Measurements from ENCODE around the gene MAPK8IP2.
"Not testable (repeated sequence)": the region's sequence is repeated elsewhere in the genome, so short reads cannot be mapped to it uniquely, and the experiment has no call there.

MAPK8IP2 gene

DNA sequence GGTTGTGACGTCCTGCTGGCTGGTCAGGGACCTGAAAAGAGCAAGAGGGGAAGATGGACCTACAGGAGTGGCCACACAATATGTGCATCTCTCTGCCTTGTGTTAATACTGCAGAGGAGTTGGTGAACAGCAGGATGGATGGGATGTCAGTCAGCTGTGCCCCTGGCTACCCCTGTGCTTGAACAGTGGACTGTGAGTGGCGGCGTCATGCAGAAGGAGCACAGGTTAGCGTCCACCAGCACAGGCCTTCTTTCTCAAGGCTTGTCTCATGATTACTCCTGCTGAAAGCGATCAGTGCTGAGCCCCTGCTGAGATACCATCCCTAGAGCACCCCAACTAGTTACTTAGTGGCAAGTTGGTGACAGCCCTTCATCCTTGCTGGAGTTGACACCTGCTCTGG is 14.2 kb upstream of the MAPK8IP2 start:
- no peak overlapping the region for H3K4me3 ChIP-seq (ENCODE audit: low read depth, low read length)
- no peak for DNase-seq (ENCODE audit: low read depth)

DNA sequence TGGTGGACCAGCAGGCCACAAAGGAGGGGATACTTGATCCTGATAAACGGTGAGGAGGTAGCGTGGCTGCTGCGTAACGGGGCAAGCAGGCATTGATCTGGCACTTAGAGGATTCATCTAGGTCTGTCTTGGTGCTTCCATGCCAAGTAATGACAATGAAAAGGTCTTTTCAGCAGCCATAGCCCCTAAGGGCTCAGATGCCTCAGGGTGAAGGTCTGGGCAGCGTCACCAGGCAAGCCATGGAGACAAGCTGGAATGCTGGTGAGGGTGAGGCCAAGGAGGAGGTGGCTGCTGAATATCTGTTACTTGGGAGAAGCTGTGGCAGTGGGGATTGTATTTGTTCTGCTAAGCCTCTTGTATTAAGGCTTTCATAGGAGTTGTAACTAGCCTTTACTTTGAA is 13.2 kb upstream of the MAPK8IP2 start:
- no peak for DNase-seq (ENCODE audit: low read depth)

DNA sequence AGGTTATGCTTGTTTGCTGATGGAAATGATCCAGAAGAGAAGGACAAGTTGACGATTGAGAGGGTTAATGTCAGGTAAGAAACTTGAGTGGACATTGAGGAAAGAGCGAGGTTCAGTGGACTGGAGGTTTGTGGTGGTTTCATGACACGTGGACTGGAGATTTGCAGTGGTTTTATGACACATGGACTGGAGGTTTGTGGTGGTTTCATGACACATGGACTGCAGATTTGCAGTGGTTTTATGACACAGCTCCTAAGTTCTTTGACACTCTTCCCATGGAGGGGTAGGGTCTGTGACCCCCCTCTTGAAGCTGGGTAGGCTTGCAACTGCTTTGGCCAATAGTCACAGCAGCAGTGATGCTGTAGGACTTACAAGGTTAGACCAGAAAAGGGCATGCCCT is 5.4 kb upstream of the MAPK8IP2 start:
- no peak for DNase-seq (ENCODE audit: low read depth)
- no peak overlapping the region for H3K4me3 ChIP-seq (ENCODE audit: low read depth, low read length)

More for the DNA sequence above, 13.2 kb upstream of the MAPK8IP2 start:
- no peak overlapping the region for H3K4me3 ChIP-seq (ENCODE audit: low read depth, low read length)

DNA sequence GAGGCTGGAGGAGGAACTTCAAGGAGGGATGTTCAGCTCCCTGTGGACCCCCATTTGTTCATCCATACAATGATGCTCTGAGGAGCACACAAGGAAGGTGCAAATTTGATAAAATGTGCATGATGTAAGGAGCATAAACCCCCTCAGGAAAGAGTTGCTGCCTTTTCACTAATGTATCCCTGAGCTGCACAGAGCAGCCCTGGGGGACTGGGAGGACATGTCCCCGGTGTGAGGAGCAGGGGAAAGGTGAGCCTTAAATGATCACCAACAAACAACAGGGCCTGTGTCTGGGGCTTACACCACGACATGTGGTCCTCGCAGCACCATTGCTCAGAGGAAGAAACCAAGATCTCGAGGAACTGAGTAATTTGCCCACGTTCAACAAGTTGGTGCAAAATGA is 3.5 kb upstream of the MAPK8IP2 start:
- H3K4me3 ChIP-seq (ENCODE audit: low read depth, low read length), result no peak overlapping the region
- no peak for DNase-seq (ENCODE audit: low read depth)

DNA sequence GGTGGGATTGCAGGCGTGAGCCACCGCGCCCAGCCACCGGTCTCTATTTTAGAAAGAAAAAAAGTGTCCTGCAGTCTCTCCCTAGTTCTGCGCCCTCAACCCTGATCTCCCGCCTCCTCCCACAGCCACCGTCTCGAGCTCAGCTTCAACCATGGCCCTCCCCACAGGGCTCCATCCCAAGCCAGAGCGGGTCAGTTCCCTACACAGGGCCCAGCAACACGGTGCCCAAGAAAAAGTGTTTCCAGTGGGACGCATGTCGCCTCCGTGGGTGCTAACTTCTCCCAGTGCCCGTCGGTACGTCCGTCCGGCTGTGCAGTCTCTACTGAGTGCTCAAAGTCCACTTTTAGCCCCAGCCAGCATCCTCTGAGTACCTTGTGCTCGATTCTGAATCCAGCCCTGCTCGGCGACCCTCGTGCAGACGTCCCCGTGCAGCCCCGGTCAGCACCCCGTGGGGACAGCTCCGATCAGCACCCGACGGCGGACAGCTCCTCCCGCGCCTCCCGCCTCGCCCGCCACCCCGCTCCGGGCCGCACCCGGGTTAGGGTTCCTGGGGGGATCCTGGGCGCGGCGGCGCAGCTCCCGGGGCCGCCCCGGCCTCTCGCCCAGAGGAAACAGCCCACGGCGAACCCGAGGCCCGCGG is 657 bp upstream of the MAPK8IP2 start:
- DNase-seq (ENCODE audit: low read depth), result no peak
- peak overlapping the region; percentile 9 for H3K4me3 ChIP-seq (ENCODE audit: low read depth, low read length)

DNA sequence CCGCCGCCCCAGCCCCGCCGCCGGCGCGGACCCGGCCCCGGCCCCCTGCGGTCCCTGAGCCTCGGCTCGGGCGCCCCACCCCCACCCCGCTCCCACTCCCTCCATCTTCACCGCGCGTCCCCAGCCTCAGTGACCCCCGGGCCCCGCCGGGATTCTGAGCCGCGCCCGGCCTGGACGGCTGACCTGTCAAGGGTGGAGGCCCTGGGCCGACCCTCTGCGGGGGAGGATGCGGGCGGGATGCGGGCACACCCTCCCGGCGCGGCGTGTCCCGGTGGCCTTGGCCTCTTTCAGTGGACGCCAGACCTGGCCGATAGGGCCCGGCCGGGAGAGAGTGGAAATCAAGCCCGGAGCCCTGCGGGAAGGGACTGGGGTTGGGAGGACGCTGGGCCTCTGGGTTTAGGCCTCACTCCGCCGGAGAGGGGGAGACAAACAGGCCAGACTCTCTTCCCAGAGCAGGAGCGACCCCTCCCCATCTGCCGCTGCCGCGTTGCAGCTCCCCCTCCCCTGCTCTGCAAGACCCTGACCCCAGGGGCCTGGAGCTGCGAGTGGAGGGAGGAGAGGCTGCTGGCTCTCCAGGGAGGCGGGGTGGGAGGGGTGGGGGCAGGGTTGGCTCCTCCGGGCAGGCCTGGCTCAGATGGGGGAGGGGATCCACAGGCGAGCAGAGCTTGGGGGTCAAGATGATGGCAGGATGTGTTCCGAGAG is 525 bp downstream of the MAPK8IP2 start:
- no peak for DNase-seq (ENCODE audit: low read depth)
- no peak overlapping the region for H3K4me3 ChIP-seq (ENCODE audit: low read depth, low read length)

DNA sequence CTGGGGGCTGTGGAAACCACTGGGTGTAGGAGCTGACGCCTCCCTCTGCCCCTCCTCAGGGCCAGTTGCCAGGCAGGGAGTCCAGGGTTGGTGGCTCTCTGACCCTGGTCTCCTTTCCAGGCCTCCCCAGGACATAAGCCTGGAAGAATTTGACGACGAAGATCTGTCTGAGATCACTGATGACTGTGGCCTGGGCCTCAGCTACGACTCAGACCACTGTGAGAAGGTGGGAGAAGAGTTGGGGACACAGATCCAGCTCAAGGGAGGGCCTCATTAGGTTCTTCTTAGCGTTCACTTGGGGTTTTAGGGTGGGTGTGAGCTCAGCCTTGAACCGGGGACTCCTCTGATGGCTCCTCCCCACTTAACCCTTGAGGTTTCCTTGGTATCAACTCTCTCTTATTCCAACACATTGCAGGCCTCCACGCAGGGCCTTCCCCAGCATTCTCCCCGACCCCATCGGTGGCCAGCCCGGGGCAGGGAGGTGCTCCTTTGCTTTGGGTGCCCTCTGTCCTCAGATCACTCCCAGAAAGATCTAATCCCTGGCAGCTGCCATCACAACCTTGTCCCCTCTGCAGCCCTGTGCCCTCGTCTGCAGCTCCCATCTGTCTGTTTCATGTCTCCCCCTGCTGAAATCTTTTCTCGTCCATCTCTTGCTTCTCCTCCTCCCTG is 1.2 kb downstream of the MAPK8IP2 start:
- DNase-seq (ENCODE audit: low read depth), result no peak
- H3K4me3 ChIP-seq (ENCODE audit: low read depth, low read length), result no peak overlapping the region

DNA sequence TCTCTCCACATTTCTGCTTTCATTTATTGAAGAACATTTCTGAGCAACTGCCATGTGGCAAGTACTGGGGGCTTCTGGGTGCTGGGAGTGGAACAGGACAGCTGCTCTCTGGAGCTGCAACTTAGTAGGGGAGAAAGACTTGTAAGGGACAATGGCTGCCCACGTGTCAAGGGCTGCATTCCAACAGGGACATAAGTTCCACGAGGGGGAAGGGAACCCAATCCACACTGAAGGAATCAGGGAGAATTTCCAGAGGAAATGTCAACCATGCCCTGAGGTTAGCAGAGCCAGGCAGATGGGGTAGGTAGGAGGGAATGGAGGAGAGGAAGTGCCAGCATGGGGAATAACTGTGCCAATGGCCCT is 1.7 kb downstream of the MAPK8IP2 start:
- DNase-seq (ENCODE audit: low read depth), result no peak
- no peak overlapping the region for H3K4me3 ChIP-seq (ENCODE audit: low read depth, low read length)

DNA sequence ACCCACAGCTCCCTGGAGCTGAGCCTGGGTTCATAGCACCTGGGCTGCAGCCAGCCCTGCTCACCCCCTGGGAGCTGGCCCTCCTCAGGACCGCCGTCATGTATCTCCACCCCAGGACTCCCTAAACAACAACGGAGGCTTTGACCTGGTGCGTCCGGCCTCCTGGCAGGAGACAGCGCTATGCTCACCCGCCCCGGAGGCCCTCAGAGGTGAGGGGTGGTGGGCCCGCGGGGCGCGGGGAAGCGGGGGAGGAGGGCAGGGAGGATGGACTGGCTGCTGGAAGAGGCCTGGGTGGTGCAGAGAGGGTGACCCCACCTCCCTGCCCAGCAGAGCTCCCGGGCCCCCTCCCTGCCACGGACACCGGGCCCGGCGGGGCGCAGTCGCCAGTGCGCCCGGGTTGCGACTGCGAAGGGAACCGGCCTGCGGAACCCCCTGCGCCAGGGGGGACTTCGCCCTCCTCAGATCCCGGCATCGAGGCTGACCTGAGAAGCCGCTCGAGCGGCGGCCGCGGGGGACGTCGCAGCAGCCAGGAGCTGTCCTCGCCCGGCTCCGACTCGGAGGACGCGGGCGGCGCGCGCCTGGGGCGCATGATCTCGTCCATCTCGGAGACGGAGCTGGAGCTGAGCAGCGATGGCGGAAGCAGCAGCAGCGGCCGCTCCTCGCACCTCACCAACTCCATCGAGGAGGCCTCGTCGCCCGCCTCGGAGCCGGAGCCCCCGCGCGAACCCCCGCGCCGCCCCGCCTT is 3.1 kb downstream of the MAPK8IP2 start:
- DNase-seq (ENCODE audit: low read depth), result no peak
- H3K4me3 ChIP-seq (ENCODE audit: low read depth, low read length), result no peak overlapping the region

DNA sequence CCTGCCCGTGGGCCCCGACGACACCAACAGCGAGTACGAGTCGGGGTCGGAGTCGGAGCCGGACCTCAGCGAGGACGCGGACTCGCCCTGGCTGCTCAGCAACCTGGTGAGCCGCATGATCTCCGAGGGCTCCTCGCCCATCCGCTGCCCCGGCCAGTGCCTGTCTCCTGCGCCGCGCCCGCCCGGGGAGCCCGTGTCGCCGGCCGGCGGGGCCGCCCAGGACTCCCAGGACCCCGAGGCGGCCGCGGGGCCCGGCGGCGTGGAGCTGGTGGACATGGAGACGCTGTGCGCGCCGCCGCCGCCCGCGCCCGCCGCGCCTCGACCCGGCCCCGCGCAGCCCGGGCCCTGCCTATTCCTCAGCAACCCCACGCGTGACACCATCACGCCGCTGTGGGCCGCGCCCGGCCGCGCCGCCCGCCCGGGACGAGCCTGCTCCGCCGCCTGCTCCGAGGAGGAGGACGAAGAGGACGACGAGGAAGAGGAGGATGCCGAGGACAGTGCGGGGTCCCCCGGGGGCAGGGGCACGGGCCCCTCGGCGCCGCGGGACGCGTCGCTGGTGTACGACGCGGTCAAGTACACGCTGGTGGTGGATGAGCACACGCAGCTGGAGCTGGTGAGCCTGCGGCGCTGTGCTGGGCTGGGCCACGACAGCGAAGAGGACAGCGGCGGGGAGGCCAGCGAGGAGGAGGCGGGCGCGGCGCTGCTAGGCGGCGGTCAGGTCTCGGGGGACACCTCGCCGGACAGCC is 3.8 kb downstream of the MAPK8IP2 start:
- no peak for DNase-seq (ENCODE audit: low read depth)
- H3K4me3 ChIP-seq (ENCODE audit: low read depth, low read length), result no peak overlapping the region

DNA sequence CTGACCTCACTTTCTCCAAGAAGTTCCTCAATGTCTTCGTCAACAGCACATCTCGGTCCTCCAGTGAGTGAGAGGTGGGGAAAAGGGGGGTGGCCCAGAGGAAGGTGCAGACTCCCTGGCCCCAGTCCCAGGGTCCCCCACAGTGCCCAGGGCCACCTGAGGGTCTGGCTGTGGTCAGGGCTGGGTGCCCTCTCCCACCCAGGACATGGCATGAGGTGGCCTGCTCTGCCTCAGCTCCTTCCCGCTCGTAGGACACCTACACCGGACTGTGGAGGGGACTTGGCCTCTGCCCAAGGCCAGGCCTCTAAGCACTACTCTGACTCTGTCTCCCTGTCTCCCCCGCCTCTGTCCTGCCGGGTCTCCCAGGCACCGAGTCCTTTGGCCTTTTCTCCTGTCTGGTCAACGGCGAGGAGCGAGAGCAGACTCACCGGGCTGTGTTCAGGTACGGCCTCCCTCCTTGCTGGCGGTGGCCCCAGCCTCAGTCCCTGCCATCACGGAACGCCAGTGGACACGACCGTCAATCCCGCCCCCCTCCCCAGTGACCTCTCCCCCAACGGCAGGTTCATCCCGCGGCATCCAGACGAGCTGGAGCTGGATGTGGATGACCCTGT is 4.5 kb downstream of the MAPK8IP2 start:
- DNase-seq (ENCODE audit: low read depth), result no peak
- H3K4me3 ChIP-seq (ENCODE audit: low read depth, low read length), result no peak overlapping the region

DNA sequence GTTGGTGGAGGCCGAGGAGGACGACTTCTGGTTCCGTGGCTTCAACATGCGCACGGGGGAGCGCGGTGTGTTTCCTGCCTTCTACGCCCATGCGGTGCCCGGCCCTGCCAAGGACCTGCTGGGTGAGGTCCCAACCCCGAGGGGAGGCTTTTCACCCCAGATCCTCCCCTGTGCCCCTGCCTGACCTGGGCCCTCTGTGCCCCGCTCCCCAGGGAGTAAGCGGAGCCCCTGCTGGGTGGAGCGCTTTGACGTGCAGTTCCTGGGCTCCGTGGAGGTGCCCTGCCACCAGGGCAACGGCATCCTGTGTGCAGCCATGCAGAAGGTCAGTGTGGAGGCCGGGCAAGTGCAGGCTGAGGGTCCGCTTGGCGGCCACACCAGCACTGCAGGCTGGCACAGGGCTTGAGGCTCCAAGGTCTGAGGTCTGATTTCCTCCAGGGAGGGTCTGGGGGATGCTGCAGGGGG is 5.1 kb downstream of the MAPK8IP2 start:
- no peak overlapping the region for H3K4me3 ChIP-seq (ENCODE audit: low read depth, low read length)
- no peak for DNase-seq (ENCODE audit: low read depth)

DNA sequence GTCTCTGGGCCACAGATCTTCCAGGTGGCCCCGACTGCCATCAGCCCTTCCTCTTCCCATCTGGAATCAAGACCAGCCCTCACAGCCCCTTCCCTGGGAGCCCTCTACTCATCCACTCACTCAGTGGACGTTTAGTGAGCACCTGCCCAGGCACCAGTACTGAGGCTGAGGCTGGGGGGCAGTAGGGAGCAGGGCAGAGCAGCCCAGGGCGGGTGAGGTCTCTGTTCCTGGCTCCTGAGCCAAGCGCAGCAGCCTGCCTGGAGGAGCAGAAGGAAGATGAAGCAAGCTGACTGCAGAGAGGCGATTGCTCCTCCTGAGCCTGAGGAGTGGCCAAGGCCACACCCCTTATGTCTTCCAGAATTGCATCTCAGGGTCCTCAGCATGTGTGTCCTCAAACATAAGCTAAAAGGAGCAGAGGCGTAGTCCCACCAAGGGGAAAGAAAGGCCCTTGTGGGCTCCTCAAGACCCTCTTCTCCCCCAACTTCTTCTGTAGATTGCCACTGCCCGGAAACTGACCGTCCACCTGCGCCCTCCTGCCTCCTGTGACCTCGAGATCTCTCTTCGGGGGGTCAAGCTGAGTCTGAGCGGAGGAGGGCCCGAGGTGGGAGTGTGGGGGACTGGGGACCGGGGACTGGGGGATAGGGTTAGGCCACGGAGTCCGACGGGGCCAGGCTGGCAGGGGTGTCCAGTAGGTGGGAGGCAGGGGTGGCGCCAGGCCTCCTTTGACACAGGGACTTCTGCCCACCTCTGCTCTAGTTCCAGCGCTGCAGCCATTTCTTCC is 5.8 kb downstream of the MAPK8IP2 start:
- no peak for DNase-seq (ENCODE audit: low read depth)
- no peak overlapping the region for H3K4me3 ChIP-seq (ENCODE audit: low read depth, low read length)

DNA sequence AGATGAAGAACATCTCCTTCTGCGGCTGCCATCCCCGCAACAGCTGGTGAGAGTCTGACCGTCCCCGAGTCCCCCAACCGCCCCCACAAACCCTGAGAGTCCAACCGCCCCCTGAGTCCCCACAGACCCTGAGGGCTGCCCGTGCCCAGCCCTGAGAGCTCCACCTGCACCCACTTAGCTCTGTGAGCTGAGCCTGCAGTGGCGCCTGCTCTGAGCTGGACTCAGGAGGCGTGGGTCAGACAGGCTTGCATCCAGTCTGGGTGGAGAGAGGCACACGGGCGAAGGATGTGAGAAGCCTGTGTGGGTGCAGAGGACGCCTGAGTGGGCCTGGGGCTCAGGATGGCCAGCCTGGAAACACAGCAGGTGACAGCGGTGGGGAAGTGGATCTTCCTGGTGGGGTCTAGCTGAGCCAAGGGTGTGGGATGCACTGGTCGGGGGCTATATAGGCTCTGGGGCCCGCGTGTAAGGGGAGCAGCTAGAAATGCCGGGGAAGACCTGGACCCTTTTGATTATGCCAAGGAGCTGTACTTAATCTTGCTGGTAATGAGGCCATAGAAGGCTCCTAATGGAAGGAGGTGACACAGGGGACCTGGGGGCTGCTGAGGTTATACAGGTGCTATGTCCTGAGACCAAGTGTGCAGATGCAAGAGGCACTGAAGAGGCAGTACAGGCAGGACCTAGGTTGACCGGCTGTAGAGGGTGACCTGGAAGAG is 6.5 kb downstream of the MAPK8IP2 start:
- DNase-seq (ENCODE audit: low read depth), result no peak
- H3K4me3 ChIP-seq (ENCODE audit: low read depth, low read length), result no peak overlapping the region

DNA sequence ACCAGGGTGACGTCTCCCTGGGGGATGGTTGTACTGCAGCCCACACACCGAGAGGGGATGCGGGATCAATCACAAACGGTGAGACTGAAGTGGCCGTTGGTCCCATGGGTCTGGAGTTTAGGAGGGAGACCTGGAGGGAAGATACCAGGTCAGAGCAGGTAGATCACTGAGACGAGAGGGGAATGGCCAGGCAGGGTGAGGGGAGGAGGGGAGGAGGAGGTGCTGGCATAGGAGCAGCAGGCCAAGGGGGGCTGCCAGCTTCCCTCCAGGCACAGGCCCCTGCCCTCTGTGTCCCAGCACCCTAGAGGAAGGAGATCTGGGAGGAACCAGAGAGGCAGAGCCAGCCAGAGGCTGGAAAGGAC is 7.0 kb downstream of the MAPK8IP2 start:
- no peak overlapping the region for H3K4me3 ChIP-seq (ENCODE audit: low read depth, low read length)
- DNase-seq (ENCODE audit: low read depth), result no peak

DNA sequence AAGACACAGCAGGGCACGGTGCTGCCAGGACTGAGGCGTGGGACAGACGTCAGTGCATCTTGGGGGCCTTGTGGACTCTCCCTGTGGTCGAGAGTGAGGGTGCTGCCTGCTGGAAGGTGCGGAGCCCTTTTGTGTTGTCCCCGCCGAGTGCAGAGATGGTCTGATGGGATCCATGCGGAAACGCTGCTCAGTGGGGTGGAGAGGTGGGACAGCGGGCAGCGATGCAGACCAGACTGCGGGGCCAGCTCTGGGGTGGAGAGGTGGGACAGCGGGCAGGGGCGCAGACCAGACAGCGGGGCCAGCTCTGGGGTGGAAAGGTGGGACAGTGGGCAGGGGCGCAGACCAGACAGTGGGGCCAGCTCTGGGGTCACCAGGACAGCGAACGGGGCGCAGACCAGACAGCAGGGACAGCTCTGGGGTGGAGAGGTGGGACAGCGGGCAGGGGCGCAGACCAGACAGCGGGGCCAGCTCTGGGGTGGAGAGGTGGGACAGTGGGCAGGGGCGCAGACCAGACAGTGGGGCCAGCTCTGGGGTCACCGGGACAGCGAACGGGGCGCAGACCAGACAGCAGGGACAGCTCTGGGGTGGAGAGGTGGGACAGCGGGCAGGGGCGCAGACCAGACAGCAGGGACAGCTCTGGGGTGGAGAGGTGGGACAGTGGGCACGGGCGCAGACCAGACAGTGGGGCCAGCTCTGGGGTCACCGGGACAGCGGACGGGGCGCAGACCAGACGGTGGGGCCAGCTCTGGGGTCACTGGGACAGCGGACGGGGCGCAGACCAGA is 7.7 kb downstream of the MAPK8IP2 start:
- DNase-seq (ENCODE audit: low read depth); H3K4me3 ChIP-seq (ENCODE audit: low read depth, low read length): not testable (repeated sequence)

DNA sequence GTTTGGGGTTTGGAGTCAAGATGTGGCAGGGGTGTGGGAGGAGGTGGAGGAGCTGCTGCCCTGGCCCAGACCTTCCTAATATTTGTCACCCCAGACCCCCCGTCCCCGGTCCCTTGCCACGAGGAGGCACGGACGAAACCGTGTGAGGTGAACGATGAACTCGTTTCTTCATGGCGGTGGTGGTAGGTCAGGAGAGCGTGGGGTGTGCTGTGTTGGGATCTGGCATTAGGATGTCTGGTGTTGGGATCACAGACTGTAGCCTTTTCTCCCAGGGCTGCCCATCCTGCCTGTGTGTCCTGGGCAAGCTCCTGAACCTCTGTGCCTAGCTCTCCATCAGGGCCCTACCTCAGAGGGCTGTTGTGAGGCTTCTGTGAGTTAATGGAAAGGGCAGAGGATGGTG is 8.4 kb downstream of the MAPK8IP2 start:
- DNase-seq (ENCODE audit: low read depth), result no peak
- no peak overlapping the region for H3K4me3 ChIP-seq (ENCODE audit: low read depth, low read length)

All from skeletal muscle cell (primary cell).